PC-9 (cell line): ENCODE data around the gene DAAM1.

ENCODE experiments used
- CTCF ChIP-seq: fragments of 200-600 bp; sonication (generic); conservative IDR thresholded peaks from 2 replicates; pipeline ENCODE4 v1.6.1; 2017; ENCODE audit warnings: mixed run types, antibody characterized with exemption, mild to moderate bottlenecking, moderate library complexity
- EZH2 ChIP-seq: fragments of 200-600 bp; sonication (generic); IDR thresholded peaks from 2 replicates; pipeline ENCODE4 v1.8.0; 2017; ENCODE audit warnings: antibody characterized with exemption, low read depth

GRCh38 chr14:59341858-59342477, 153.5 kb downstream of the DAAM1 start:
- TF ChIP-seq CTCF (no peak), EZH2 (no peak)
